ENCODE results near the gene PRKG1.

Gene PRKG1

DNA sequence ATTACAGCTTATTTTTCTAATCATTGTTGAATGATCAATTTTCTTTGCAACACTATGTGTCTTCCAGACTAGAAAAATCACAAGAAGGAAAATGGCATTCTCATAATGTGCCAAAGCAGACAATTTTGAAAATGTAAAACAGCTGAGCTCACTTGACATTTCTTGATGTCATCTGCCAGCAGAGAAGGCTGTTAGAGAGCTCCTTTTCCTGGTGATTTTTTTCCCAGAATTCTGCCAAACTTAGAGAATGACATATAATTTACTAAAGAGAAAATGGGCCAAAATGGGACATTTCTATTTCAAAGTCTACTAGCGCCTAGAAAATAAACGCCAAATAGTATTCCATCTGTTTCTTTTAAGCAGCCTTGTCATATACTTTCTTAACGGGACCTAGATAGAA, 714.0 kb downstream of the PRKG1 start:
- no peak for DNase-seq

- no peak for DNase-seq
Observed at GRCh38 chr10:51789118-51789517, 714.8 kb downstream of the PRKG1 start.

DNA sequence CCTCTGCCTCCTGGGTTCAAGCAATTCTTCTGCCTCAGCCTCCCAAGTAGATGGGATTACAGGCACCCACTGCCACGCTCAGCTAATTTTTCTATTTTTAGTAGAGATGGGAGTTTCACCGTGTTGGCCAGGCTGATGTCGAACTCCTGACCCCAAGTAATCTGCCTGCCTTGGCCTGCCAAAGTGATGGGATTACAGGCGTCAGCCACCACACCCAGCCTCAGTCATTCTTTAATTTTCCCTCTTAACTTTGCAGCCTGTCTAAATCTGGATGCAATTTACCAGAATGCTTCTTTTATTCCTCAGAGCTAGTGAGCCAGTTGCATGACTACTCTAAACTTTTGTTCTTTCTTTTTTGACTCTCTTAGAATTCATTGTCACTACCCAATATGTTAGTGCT, 715.6 kb downstream of the PRKG1 start:
- no peak for DNase-seq

DNA sequence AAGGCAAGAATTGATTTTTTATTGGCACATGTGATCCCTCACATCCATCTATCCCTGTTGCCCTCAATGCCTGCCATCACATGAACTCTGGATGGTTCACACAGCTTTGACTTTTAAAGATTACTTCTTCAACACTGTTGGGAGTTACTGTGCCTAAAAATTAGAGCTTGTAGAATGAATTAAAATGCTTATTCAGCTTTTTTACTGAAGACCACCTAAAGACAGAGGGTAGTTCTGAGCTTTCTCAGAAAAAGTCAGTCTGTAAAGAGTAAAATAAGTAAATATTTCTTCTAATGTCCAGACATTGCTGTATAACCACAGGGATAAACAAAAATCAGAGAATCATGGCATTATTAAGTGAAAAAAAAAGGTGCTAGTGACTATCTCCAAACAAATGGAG, 718.4 kb downstream of the PRKG1 start:
- DNase-seq, result no peak

DNA sequence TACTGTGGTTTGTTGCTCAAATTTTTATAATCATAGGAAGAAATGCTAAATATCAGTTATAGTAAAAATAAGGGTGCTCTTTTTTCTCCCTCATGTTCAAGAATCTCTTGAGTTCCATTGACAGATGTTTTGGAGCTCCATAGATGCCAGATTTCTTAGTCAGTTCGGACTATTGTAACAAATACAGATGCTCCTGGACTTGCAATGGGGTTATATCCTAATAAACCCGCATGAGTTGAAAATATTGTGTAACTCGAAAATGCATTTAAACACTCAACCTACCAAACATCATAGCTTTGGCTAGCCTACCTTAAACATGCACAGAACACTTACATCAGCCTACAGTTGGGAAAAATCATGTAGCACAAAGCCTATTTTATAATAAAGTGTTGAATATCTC, 725.8 kb downstream of the PRKG1 start:
- no peak for DNase-seq

DNA sequence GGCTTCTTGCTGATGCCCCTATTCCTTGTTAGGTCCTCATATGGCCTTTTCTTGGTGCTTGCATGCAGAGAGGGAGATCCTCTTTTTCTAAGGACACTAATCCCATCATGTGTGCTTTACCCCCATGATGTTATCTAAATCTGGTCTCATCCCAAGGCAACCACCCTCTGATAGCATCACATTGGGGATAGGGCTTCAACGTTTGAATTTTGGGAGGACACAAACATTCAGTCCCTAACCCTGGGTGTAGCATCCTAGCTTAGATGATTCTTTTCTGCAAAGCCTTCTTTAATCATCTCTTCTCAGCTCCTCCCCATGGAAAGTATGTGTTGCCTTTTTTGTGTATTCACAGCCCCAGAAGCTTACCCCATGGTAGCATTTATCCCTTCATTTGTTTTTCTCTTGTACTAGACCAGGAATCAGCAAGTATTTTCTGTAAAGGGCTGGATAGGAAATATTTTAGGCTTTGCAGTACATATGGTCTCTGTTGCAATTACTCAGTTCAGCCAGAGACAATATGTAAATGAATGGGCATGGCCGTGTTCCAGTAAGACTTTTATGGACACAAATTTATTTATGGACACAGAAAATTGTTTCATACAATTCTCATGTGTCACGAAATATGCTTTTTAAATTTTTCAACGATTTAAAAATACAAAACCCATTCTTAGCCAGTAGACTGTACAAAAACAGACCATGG, 726.6 kb downstream of the PRKG1 start:
- DNase-seq, result no peak

GRCh38 chr10:51802030-51802429, 727.7 kb downstream of the PRKG1 start:
- no peak for DNase-seq

- DNase-seq, result no peak
Observed at GRCh38 chr10:51804866-51805265, 730.6 kb downstream of the PRKG1 start.

DNA sequence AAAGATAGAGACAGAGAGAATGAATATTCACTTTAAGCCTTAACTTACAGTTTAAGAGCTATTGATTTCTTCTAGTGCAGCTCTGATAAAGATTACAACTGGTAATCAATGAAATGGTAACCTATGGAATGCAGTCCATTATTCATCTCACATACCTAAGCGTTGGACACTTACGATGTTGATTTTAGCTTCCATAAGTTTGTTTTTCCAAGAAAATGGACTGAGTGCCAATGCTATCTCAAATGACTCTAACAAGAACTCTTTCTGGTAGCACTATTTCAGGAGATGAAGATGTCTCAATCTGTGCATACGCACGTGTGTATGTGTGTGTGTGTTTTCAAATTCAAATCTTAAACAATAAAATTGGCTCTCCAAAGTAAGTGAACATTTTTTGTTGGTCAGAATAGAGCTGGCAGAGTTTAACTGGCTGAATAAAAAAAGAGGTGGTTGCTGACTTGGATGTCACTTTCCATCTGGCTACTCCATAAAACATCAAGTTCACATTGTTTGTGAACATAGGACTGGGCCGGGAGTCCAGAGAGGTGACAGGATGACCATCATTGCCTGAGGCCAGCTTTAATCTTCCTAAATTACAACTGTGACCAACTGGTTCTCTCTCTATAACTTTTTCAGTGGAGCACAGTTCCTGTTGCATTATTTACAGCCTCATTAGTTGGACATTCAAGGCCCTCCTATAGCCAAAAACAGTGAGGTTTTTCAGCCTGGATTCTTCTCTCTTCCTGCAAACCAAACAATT, 732.0 kb downstream of the PRKG1 start:
- no peak for DNase-seq

DNA sequence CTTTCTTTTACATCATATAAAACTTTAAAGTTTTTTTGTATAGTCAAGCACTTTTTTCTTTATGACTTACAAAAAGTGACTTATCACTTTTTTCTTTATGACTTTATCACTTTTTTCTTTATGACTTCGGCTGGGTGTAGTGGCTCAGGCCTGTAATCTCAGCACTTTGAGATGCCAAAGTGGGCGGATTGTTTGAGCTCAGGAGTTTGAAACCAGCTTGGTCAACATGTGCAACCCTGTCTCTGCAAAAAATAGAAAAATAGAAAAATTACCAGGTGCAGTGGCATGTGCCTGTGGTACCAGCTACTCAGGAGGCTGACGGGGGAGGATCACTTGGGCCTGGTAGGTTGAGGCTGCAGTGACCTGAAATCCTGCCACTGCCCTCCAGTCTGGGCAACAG, 733.9 kb downstream of the PRKG1 start:
- no peak for DNase-seq

DNA sequence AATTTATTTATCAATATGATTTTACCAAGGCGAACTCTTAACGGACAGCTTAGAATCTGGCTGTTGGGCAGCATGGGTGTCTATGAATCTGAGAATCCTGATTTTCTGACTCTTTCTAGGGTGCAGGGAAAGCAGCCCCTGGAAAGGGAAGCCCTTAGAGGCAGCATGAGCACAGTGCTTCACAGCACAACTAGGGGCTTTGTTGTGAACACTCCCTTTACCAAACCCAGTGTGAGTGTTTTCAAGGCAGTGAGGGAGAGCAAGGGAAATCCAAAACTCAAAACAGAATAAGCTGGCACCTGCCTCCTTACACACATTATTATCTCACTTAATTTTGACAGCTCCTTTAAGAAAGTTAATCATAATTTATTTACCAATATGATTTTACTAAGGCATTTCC, 741.4 kb downstream of the PRKG1 start:
- no peak for DNase-seq

DNA sequence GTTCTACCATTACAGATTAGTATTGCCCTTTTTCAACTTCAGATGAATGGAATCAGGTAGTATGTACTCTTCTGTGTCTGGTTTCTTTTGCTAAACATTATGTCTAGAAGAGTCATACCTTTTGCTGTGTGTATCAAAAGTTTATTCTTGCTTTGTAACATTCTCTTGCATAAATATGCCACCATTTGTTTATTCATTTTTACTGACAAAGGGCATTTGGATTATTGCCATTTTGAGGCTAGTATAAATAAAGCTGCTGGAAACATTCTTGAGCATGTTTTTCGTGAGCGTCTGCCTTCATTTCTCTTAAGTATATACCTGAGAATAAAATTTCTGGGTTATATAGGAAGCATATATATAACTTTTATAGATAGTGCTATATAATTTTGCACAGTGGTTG, 746.8 kb downstream of the PRKG1 start:
- DNase-seq, result no peak

GRCh38 chr10:51821745-51822144, 747.5 kb downstream of the PRKG1 start:
- DNase-seq, result no peak

- no peak for DNase-seq
Observed at GRCh38 chr10:51832652-51833383, 758.5 kb downstream of the PRKG1 start.

- DNase-seq, result no peak
Observed at GRCh38 chr10:51834548-51834947, 760.3 kb downstream of the PRKG1 start.

- DNase-seq, result no peak
Observed at GRCh38 chr10:51838471-51838870, 764.2 kb downstream of the PRKG1 start.

- no peak for DNase-seq
Observed at GRCh38 chr10:51843966-51844365, 769.7 kb downstream of the PRKG1 start.

GRCh38 chr10:51846856-51847506, 772.7 kb downstream of the PRKG1 start:
- DNase-seq, result no peak

GRCh38 chr10:51852297-51852696, 778.0 kb downstream of the PRKG1 start:
- no peak for DNase-seq

DNA sequence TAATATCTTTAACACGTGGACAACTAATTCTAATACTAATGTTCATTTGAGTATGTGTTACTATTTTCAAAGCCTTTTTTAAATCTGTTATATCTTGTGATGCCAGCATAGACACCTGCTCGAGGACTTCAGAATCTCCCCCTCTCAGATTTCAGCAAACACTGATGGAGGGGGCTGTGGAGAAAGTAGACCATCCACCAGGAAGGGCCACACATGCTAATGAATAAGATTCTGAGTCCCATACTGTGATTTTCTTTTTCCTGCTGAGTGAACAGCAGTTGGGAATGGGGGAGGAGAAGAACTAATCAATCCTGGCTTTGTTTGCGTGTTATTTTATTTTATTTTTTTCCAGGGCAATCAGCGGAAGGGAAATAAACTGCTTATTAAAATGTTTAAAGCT, 783.0 kb downstream of the PRKG1 start:
- DNase-seq, result no peak

GRCh38 chr10:51860257-51860656, 786.0 kb downstream of the PRKG1 start:
- no peak for DNase-seq

GRCh38 chr10:51861051-51861450, 786.8 kb downstream of the PRKG1 start:
- DNase-seq, result no peak

GRCh38 chr10:51861731-51862130, 787.4 kb downstream of the PRKG1 start:
- no peak for DNase-seq

DNA sequence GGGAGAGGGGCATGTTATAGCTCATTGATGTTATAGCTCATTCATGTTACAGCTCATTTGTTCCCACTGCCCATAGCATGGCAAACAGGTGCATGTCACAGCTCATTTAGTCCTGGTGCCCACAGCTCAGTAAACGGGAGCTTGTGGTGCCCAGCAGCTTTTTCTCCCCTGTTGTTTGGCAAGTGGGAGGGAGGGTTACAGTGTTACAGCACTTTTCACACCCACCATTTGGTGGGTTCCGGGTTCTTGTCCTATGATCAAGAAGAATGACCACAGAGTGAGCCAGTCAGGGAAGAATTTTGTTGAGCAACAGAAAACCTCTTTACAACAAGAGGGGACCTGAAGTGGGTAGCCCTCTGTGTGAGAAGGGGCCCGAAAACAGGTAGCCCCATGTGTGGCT, 787.9 kb downstream of the PRKG1 start:
- DNase-seq, result no peak
